ENCODE measurements around the gene CKB.

CKB gene

DNA sequence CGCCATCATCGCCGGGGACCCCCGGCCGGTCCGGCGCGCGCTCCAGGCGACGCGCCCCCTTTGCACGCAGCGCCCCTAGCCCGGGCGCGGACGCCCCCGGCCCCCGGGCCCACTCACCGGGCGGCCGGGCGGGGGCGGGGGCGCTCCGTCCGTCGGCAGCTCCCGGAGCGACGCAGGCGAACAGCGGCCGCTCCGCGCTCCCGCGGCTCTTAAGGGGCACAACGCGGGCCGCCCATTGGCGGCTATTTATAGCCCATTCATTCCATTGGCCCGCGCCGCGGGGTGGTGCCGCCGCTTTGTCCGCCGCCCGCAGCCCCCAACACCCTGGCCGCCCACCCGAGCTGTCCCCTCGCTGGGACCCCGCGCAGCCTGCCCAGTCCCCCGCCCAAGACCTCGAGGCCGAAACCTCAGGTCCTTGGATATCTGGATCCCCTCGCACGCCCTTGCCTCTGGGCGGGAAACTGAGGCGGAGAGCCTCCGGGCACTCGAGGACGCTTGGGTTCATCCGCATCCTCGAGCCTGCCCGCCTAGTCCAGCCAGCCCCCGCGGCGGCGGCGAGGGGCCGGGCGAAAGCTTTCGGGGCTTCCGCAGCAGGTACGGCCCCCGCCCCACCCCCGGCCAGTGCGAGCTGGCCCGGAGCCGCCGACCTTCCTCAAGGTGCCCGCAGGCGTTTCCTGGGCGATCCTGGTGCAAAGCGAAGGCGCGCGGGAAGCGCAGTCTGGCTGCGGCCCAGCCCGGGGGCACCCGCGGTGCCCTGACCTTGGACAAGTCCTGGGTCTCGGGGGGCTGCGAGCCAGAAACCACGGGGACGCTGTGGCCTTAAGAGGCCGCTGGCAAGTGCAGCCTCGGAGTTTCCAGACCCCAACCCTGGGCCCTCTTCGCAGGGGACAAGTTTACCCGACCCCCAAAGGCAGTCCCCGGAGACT is at the start of gene CKB:
Gene CKB, minus strand, starts transcription at position 182 of the 926 bp plus-strand sequence. CDS start 337 bp downstream, outside the sequence.
- no peak for DNase-seq

- DNase-seq = no peak
Measured at GRCh38 chr14:103569408-103569807, 46.8 kb upstream of the CKB start.

- DNase-seq = no peak
Measured at GRCh38 chr14:103568952-103569351, 46.3 kb upstream of the CKB start.

- no peak for DNase-seq
Measured at GRCh38 chr14:103563844-103564505, 41.3 kb upstream of the CKB start.

DNA sequence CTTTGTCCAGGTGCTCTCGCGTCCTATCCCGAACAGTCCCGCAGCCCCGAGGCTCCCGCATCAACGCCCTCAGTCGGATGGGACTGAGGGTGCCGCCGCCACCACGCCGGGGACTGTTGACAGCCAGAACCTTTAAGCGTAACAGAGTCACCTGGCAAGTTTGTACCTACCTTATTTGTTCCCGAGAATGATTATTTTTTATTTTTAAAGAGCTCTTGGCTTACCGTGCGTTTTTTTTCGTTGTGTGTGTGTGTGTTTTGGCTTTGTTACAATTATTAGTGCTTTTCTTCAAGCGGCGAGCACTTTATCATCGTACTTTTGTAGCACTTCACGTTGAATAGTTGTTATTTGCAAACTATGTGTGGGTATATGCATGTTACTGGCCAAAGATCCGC is 40.6 kb upstream of the CKB start:
- DNase-seq = no peak

GRCh38 chr14:103562429-103563225 is 40.0 kb upstream of the CKB start, which contains the start of the genes BAG5 and COA8:
BAG5 (minus strand) TSS chr14:103562657; CDS start chr14:103561164, 1,493 bp downstream.
COA8 (plus strand) TSS chr14:103562960; CDS start chr14:103563002, 42 bp downstream.
- peak; percentile 37 for DNase-seq

- no peak for DNase-seq
Measured at GRCh38 chr14:103562179-103562428, 39.5 kb upstream of the CKB start.

DNA sequence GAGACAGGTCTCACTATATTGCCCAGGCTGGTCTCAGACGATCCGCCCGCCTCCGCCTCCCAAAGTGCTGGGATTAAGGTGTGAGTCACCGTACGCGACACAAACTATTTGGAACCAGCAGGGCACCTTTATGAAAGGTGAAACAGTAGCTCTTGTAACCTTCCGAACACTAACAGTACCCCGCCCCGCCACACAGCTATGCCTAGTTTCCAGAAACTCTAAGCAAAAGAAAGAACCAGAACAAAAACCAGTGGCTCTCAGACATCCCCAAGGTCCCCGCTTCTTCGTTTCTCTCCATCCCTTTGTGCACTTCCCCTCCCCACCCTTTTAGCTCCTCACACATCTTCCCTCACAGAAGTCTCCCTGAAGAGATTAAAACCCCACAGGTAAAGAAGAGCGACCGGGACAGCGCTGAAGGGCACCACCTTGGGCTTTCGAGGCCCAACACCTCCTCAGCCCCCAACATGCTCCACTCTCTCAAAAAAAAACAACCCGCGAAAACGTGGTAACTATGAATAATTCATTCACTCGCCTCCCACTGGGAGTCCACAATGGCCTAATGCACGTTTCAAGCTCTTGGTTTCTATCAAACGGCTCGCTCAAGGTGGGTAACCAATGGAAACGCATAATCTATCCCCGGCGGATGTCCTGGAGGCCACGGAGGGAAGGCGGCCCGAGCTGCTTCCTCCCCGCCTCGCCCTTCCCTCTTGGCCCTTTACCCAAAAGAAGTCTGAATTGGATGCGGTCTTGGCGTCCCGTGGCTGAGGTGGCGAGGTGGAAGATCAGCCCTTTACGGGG is 39.0 kb upstream of the CKB start:
- DNase-seq = no peak

- DNase-seq = no peak
Measured at GRCh38 chr14:103560691-103561090, 38.1 kb upstream of the CKB start.

DNA sequence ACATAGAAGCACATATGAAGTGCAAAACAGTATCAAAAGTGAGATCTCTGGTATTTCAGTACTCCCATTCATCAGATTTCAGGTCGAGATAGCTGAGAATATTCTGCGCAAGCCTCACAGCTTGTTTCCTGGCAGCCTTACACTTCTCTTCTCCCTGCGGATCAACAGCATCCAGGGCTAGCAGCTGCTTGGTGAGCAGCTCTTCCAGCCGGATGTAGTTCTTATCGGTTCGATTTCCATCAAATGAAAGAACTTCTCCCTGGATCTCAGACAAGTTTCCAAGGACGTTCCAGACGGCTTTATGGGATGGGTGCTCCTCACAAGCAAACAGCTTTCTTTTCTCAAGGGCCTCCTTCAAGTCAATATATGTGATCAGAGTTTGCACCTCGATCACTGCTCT is 37.1 kb upstream of the CKB start:
- no peak for DNase-seq

- no peak for DNase-seq
Measured at GRCh38 chr14:103558071-103558882, 35.6 kb upstream of the CKB start.

DNA sequence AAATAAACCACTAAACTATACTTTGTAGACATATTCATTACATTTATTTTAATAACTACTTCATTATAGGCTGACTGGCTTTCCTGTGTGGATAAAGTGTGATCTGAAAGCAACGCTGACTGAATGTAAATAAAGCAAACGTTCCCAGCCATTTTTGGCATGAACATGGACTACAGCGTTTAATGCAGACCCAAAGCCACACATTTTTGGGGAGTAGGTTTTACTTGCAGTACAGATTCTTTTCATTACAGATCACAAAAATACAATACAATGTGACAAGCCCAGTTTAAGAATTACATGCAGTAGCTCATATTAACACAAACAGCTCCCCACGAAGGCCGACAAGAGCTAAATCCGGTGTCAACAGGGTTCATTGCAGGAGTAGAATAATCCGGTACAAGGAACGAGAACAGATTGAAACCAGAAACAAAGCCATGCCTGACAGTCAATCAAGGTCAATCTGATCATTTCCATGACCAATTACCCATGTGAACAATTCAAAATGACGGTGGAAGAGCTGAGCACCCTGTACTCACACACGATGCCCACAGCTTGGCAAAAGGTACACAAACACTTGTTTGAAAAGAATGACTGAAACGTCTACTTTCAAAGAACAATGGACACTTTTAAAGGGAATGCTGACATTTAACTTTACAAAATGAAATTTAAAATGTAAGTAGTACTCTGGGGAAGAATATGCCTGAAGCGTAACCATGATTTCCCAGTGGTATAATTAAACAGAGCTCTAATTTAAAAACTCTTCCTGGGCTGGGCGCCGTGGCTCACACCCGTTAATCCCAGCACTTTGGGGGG is 34.5 kb upstream of the CKB start:
- DNase-seq = no peak

- no peak for DNase-seq
Measured at GRCh38 chr14:103555559-103556337, 33.1 kb upstream of the CKB start.

DNA sequence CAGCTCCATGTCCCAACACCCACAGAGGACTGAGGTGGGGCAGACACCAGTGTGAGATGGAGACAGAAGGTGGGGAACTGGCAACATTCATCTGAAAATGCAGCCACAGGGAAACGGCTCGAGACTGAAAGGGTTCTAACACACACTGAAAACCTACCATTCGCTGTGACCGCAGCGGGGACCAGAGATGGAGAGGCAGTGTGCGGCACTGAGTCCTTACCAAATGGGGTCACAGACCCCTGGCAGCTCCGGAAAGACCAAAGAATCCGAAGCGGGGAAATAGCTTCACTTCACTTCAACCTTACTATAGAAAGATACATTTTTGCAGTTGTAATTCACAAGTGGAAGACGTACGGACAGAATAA is 30.2 kb upstream of the CKB start:
- no peak for DNase-seq

- DNase-seq = no peak
Measured at GRCh38 chr14:103552011-103552845, 29.6 kb upstream of the CKB start.

- DNase-seq = no peak
Measured at GRCh38 chr14:103551338-103551762, 28.7 kb upstream of the CKB start.

DNA sequence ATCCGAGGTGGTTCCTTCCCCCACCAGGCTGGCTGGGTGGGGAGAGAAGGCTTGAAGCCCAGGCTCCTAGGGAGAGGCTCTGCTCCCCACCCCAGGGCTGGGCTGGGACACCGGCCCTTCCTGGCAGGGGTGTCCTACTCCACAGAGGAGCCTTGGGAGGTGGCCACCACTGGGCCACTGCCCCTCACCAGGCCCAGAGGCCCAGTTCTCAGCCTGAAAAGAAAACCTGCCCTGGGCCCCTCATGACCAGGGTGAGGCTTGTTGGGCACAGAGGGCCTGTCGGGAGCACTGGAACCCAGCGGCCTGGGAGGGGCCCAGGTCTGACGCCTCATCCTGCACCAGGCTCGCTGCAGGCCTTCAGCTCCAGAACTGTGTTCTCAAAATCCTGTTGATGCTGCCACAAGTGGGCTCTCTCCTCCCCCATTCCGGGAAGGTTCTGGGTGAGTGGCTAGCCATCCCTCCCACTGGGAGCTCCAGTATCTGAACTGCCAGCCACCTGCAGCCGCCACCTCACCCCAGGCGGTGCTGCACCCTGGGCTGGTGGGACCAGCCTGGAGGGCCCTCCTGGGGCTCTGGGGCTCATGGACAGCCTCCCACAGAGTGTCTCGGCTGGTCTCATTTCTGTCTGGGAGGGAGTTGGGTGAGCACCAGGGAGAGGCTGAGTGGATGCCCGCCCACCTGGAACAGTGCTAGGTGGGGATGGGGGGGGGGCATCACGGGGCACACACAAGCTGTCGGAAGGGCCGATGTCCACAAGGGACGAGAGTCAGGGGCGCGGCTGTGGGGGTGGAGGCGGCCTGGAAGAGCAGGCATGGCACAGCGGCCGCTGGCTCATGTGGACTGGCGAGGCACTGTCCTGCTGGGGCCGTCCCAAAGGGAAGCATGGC is 28.1 kb upstream of the CKB start:
- no peak for DNase-seq
